ENCODE measurements around the gene ARID3A.

The ARID3A gene

DNA sequence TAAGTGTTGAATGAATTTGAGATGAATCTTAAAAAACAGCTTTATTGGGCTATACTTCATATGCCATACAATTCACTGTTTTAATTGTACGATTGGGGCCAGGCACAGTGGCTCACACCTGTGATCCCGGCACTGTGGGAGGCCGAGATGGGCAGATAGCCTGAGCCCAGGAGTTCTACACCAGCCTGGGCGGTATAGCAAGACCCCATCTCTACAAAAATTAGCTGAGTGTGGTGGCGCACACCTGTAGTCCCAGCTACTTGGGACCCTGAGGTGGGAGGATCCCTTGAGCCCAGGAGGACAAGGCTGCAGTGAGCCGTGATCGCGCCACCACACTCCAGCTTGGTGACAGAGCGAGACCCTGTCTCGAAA, 10.3 kb downstream of the ARID3A start:
- Histone ChIP-seq H3K27ac (ENCODE audit: low read length) (no peak overlapping the region), H2AFZ (ENCODE audit: low read length) (no peak overlapping the region), H3K9ac (ENCODE audit: low read length) (no peak overlapping the region), H3K79me2 (ENCODE audit: low read length) (peaks cover 52% of the 10 kb centered on the region), H4K20me1 (ENCODE audit: insufficient read depth, low read length) (no peaks in the 10 kb centered on the region), H3K9me2 (replicated peaks; ENCODE audit: insufficient read depth, low read length) (no peaks in the 10 kb centered on the region), H3K4me3 (ENCODE audit: low read length) (no peak overlapping the region), H3K27me3 (replicated peaks; ENCODE audit: insufficient read depth, low read length) (no peaks in the 10 kb centered on the region), H3K9me3 (replicated peaks; ENCODE audit: insufficient read depth, low read length) (no peaks in the 10 kb centered on the region), H3K36me3 (replicated peaks; ENCODE audit: insufficient read depth, low read length) (no peaks in the 10 kb centered on the region), H3K4me1 (ENCODE audit: low read length) (no peaks in the 10 kb centered on the region), H3K4me2 (ENCODE audit: low read depth, low read length) (no peak overlapping the region), H3F3A (ENCODE audit: insufficient read depth, low read length) (no peaks in the 10 kb centered on the region)
- TF ChIP-seq EZH2phosphoT487 (IDR thresholded peaks at IDR 0.05; ENCODE audit: low read length) (no peak), EZH2 (optimal IDR thresholded peaks at IDR 0.05; ENCODE audit: low read depth, low read length) (no peak)
- TF ChIP-seq, protein P1, sequence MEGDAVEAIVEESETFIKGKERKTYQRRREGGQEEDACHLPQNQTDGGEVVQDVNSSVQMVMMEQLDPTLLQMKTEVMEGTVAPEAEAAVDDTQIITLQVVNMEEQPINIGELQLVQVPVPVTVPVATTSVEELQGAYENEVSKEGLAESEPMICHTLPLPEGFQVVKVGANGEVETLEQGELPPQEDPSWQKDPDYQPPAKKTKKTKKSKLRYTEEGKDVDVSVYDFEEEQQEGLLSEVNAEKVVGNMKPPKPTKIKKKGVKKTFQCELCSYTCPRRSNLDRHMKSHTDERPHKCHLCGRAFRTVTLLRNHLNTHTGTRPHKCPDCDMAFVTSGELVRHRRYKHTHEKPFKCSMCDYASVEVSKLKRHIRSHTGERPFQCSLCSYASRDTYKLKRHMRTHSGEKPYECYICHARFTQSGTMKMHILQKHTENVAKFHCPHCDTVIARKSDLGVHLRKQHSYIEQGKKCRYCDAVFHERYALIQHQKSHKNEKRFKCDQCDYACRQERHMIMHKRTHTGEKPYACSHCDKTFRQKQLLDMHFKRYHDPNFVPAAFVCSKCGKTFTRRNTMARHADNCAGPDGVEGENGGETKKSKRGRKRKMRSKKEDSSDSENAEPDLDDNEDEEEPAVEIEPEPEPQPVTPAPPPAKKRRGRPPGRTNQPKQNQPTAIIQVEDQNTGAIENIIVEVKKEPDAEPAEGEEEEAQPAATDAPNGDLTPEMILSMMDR (IDR thresholded peaks at IDR 0.05; ENCODE audit: low read length): no peak
- DNase-seq: no peak

DNA sequence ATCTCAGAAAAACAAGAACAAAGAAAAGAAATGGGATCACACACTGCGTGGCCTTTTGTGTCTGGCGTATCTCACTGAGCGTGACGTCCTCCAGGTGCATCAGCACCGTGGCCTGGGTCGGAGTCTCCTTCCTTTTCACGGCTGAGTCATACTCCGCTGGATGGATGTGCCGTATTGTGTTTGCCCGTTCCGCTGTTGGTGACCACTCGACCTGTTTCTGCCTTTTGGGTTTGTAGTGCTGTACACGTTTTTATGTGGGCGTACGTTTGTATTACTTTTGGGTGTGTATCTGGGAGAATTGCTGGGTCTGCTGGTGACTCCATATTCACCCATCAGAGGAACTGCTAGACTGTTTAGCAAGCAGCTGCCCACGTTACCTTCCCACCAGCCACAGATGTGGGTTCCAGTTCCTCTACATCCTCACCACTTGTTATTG, 11.4 kb downstream of the ARID3A start:
- Histone ChIP-seq H4K20me1 (ENCODE audit: insufficient read depth, low read length) (no peaks in the 10 kb centered on the region), H3K36me3 (replicated peaks; ENCODE audit: insufficient read depth, low read length) (no peaks in the 10 kb centered on the region), H3K9me2 (replicated peaks; ENCODE audit: insufficient read depth, low read length) (no peaks in the 10 kb centered on the region), H3K9ac (ENCODE audit: low read length) (no peak overlapping the region), H3K4me1 (ENCODE audit: low read length) (no peaks in the 10 kb centered on the region), H3K27me3 (replicated peaks; ENCODE audit: insufficient read depth, low read length) (no peaks in the 10 kb centered on the region), H3K4me2 (ENCODE audit: low read depth, low read length) (no peak overlapping the region), H3K4me3 (ENCODE audit: low read length) (no peak overlapping the region), H3K9me3 (replicated peaks; ENCODE audit: insufficient read depth, low read length) (no peaks in the 10 kb centered on the region), H2AFZ (ENCODE audit: low read length) (no peak overlapping the region), H3F3A (ENCODE audit: insufficient read depth, low read length) (no peaks in the 10 kb centered on the region), H3K79me2 (ENCODE audit: low read length) (peaks cover 60% of the 10 kb centered on the region), H3K27ac (ENCODE audit: low read length) (no peak overlapping the region)
- TF ChIP-seq, protein P1 (IDR thresholded peaks at IDR 0.05; ENCODE audit: low read length): no peak
- TF ChIP-seq EZH2 (optimal IDR thresholded peaks at IDR 0.05; ENCODE audit: low read depth, low read length) (no peak), EZH2phosphoT487 (IDR thresholded peaks at IDR 0.05; ENCODE audit: low read length) (no peak)
- DNase-seq: no peak

DNA sequence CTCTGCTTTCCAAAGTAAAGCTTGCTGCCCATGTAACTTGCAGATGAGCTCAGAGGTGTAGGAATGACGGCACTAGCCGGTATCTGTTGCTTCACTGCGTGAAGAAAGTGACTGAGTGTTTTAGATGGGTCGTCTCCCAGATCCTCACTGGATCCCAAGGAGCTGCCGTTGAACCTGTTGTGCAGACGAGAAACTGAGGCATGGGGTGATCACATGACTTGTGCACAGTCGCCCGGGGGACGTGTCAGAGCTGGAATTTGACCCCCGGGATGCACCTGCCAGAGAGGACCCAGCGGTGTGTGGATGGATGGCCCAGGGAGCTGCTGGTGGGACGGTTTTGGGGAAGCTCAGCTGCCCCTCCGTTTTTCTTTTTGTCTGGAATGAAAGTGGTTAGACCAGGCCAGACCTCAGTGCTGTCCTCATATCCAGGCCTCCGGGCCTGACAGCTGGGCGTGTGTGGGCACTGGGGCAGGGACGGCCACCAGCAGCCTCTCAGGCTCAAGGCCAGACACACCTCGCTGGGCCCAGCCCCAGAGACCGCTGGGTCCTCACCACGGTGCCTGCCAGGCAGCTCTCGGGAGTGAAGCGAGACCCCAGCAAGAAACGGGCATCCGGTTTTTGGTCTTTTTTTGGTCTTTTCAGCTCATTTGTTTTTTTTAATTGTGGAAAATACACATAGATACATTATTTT, 12.5 kb downstream of the ARID3A start:
- Histone ChIP-seq H3K9ac (ENCODE audit: low read length) (no peak overlapping the region), H3K4me2 (ENCODE audit: low read depth, low read length) (no peak overlapping the region), H3K9me2 (replicated peaks; ENCODE audit: insufficient read depth, low read length) (no peaks in the 10 kb centered on the region), H3F3A (ENCODE audit: insufficient read depth, low read length) (no peaks in the 10 kb centered on the region), H3K9me3 (replicated peaks; ENCODE audit: insufficient read depth, low read length) (no peaks in the 10 kb centered on the region), H2AFZ (ENCODE audit: low read length) (no peak overlapping the region), H3K4me1 (ENCODE audit: low read length) (no peaks in the 10 kb centered on the region), H3K79me2 (ENCODE audit: low read length) (peaks cover 52% of the 10 kb centered on the region), H3K27me3 (replicated peaks; ENCODE audit: insufficient read depth, low read length) (no peaks in the 10 kb centered on the region), H3K27ac (ENCODE audit: low read length) (no peak overlapping the region), H4K20me1 (ENCODE audit: insufficient read depth, low read length) (no peaks in the 10 kb centered on the region), H3K4me3 (ENCODE audit: low read length) (no peak overlapping the region), H3K36me3 (replicated peaks; ENCODE audit: insufficient read depth, low read length) (no peaks in the 10 kb centered on the region)
- no peak for DNase-seq
- TF ChIP-seq EZH2 (optimal IDR thresholded peaks at IDR 0.05; ENCODE audit: low read depth, low read length): no peak
- TF ChIP-seq, protein P1 (IDR thresholded peaks at IDR 0.05; ENCODE audit: low read length): no peak
- TF ChIP-seq EZH2phosphoT487 (IDR thresholded peaks at IDR 0.05; ENCODE audit: low read length): no peak

All from MM.1S (cell line).